Thymus (tissue), 11 donors: ENCODE data around the gene RASAL2. TPM values are rescaled to one million over a fixed set of nuclear protein-coding genes. Genes with fewer than 3 reads are reported as not detected.

Experiments used
- DNase-seq, 9 donors: peaks; one replicate each; pipeline ENCODE4 v3.0.0-alpha.2; 2013; ENCODE audit warnings: low spot score in 9 of 9, low read depth in 6 of 9, missing footprints in 1 of 9
- H3K27ac ChIP-seq, 2 donors: one replicate each; pipeline ENCODE4 v1.5.1; 2013; ENCODE audit warnings: control low read depth in 1 of 2, low read depth in 1 of 2, low read length in 1 of 2, mild to moderate bottlenecking in 1 of 2, moderate library complexity in 1 of 2
- H3K27me3 ChIP-seq, 2 donors: one replicate each; pipeline ENCODE4 v1.5.1; 2013; ENCODE audit warnings: low read length in 1 of 2; ENCODE audit not compliant: control insufficient read depth in 2 of 2, insufficient read depth in 1 of 2
- H3K36me3 ChIP-seq, 2 donors: one replicate each; pipeline ENCODE4 v1.5.1; 2013; ENCODE audit warnings: low read length in 1 of 2, mild to moderate bottlenecking in 1 of 2, moderate library complexity in 1 of 2; ENCODE audit not compliant: control insufficient read depth in 2 of 2, insufficient read depth in 2 of 2
- H3K4me1 ChIP-seq, 2 donors: one replicate each; pipeline ENCODE4 v1.5.1; 2013; ENCODE audit warnings: low read length in 2 of 2; ENCODE audit not compliant: control insufficient read depth in 2 of 2, insufficient read depth in 2 of 2
- H3K4me3 ChIP-seq, 2 donors: one replicate each; pipeline ENCODE4 v1.5.1; 2013; ENCODE audit warnings: low read length in 2 of 2, control low read depth in 1 of 2, mild to moderate bottlenecking in 1 of 2
- H3K9me3 ChIP-seq, 2 donors: one replicate each; pipeline ENCODE4 v1.5.1; 2013; ENCODE audit warnings: low read length in 1 of 2, mild to moderate bottlenecking in 1 of 2; ENCODE audit not compliant: control insufficient read depth in 2 of 2, insufficient read depth in 1 of 2
- WGBS: extraction: QIAGEN DNeasy Blood & Tissue Kit; methylation state at CpG from one replicate; pipeline ENCODE4 v1.1.7; 2013; 5-methylcytosine and 5-hydroxymethylcytosine counted together
- polyA plus RNA-seq: library from polyadenylated mRNA; stranded (reverse); fragments of 200-250 nt; gene quantifications from one replicate; pipeline ENCODE4 v1.2.3, GENCODE V29; 2013
- total RNA-seq: library from RNA; stranded (reverse); fragments of 120-200 nt; gene quantifications from one replicate; pipeline ENCODE4 v1.2.4, GENCODE V29; 2013
- donor health status: healthy.

Gene RASAL2
- total and polyA plus RNA-seq, 2 donors: 1.9 to 2.6 TPM

DNA sequence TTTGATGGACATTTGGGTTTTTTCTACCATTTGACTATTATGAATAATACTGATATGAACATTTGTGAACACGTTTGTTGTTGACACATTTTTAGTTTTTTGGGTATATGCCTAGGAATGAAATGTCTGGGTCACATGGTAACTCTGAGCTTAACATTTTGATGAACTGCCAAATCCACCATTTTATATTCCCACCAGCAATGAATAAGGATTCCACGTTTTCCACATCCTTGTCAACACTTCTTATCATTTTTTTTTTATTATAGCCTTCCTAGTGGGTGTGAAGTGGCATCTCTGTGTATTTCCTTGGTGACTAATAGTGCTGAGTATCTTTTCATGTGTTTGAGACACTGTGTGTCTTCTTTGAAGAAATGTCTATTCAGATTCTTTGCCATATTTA is 67.6 kb downstream of the RASAL2 start:
- Histone ChIP-seq H3K9me3 (no peaks in the 10 kb centered on the region), H3K36me3 (no peaks in the 10 kb centered on the region), H3K4me1 (no peaks in the 10 kb centered on the region), H3K4me3 (no peak overlapping the region), H3K27ac (no peak overlapping the region), H3K27me3 (no peaks in the 10 kb centered on the region)
- no peak for DNase-seq
- WGBS: 75% methylated on average over 2 of the region's 2 CpGs

DNA sequence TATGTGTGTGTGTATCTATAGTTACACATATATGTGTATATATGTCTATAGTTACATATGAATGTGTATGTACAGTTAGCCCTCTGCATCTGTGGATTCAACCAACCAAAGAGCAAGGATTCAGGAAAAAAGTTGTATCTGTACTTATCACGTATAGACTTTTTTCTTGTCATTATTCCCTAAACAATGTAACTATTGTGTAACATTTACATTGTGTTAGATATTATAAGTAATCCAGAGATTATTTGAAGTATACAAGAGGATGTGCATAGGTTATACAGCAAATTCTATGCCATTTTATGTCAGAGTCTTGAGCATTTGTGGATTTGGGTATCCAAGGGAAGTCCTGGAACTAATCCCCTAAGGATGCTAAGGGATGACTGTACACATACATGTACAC is 71.3 kb downstream of the RASAL2 start:
- no peaks in the 10 kb centered on the region for H3K36me3 ChIP-seq
- WGBS: 100% methylated on average over 1 of the region's 1 CpG

DNA sequence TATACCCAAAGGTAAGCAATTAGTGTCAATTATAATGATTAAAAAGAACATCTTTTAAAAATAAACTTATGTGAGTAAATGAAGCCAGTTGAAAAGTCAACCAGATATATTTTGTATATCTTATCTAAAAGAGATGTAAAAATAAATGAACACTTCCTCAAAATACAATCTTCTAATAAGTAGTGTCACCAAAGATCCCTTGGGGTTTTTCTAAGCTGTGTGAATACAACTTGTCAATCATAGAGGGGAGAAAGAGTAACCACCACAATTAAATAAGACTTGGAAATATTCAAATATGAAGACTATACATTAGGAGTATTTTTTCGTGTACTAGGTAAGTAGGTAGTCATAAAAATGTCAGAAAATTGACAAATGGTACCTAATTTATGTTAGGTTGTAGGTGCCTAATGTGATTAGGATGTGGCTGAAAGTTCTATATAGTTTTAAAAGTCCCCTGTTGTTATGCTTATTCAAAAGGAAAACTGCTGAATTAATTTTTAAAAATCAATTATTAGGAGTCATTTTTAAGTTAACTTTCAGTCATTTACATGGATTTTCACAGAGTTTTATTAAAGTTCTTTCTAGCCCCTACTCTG is 72.6 kb downstream of the RASAL2 start:
- H3K27me3 ChIP-seq: no peaks in the 10 kb centered on the region
- no peak for DNase-seq
- H3K4me1 ChIP-seq: no peaks in the 10 kb centered on the region
- WGBS: 12% methylated on average over 1 of the region's 1 CpG
- no peaks in the 10 kb centered on the region for H3K9me3 ChIP-seq
- H3K4me3 ChIP-seq: no peak overlapping the region
- H3K36me3 ChIP-seq: no peaks in the 10 kb centered on the region
- H3K27ac ChIP-seq: no peak overlapping the region

More for the DNA sequence above, 71.3 kb downstream of the RASAL2 start:
- Histone ChIP-seq H3K27ac (no peak overlapping the region), H3K27me3 (no peaks in the 10 kb centered on the region), H3K4me3 (no peak overlapping the region), H3K4me1 (no peaks in the 10 kb centered on the region), H3K9me3 (no peaks in the 10 kb centered on the region)
- no peak for DNase-seq

DNA sequence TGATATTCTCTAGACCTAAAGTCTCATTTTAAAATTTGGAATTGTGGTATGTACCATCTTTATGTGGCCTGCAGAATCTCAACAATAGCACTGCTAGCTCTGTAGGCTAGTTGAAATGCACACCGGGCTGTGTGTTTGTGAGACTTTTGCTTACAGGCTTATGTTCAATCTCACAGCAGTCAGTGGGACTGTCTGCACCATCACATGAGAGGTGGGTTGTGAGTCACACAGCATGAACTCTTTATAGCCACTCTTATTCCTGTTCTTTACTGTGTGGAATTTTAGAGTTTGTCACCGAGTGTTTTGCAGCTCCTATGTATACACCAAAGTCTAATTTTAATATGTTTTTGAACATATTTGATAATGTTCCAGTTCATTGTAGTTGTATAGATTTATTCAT is 74.6 kb downstream of the RASAL2 start:
- Histone ChIP-seq H3K27me3 (no peaks in the 10 kb centered on the region), H3K4me1 (no peaks in the 10 kb centered on the region), H3K27ac (no peak overlapping the region), H3K4me3 (no peak overlapping the region), H3K36me3 (no peaks in the 10 kb centered on the region), H3K9me3 (no peaks in the 10 kb centered on the region)
- WGBS: 95% methylated on average over 2 of the region's 2 CpGs
- no peak for DNase-seq

DNA sequence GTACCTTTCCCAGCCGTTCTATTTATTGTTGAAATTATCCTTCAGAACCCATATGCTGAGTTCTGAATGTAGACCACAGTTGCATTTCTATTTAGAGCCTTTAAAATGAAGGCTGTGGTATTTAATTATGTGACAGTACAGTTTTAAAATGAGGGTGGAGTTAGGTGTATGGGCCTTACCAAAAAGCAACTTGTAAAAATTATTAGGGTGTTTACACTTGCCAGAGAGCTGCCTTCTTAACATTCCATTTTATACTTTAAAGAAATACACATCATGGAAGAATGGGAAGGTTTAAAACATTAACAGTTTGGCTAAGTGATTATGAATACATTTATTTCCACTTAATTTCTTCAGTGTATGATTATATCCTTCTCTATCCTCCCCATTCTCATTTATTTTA is 75.7 kb downstream of the RASAL2 start:
- 84% methylated on average over 1 of the region's 1 CpG for WGBS
- Histone ChIP-seq H3K4me1 (no peaks in the 10 kb centered on the region), H3K9me3 (no peaks in the 10 kb centered on the region), H3K4me3 (no peak overlapping the region), H3K36me3 (no peaks in the 10 kb centered on the region), H3K27ac (no peak overlapping the region), H3K27me3 (no peaks in the 10 kb centered on the region)
- no peak for DNase-seq

DNA sequence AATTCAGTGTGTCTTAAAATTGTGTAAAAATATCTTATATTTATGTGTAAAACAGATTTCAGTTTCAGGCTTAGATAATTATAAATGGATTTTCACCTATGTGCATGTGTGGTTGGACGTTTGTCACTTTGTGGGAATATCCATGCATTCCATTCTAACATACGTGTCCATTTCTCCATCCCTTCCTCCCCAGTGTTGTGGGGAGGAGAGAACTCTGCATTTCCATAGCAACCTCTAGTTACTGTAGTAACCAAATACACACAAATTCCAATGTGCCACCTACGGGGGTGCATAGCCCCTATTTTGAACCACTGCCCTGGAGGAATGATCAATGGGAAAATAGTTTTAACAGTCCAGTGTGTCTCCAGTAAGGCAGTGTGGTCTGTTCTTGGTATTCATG is 79.0 kb downstream of the RASAL2 start:
- Histone ChIP-seq H3K27ac (no peak overlapping the region), H3K9me3 (no peaks in the 10 kb centered on the region), H3K36me3 (no peaks in the 10 kb centered on the region), H3K27me3 (no peaks in the 10 kb centered on the region), H3K4me1 (no peaks in the 10 kb centered on the region), H3K4me3 (no peak overlapping the region)
- DNase-seq: no peak
- 93% methylated on average over 3 of the region's 3 CpGs for WGBS

DNA sequence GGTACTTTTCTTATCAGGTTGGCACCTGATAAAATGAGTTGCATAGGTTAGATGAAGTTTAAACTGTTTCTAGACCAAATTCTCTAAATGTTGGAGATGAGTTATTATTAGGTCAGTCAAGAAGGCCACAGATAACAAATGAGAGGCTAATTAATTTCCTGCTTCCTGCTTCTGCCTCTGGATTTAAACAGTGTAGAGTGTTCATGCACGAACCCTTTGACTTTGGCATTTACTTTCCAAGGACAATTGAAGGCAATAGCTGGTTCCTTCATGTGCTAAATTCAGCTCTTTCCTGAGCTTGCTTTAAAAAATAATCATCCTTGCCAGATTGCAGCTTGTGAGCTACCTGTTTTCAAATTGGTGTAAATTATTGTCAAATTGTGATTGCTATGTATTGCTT is 80.6 kb downstream of the RASAL2 start:
- no peak overlapping the region for H3K27ac ChIP-seq
- 86% methylated on average over 1 of the region's 1 CpG for WGBS
- no peaks in the 10 kb centered on the region for H3K36me3 ChIP-seq
- no peaks in the 10 kb centered on the region for H3K4me1 ChIP-seq
- H3K4me3 ChIP-seq: no peak overlapping the region
- no peaks in the 10 kb centered on the region for H3K27me3 ChIP-seq
- no peaks in the 10 kb centered on the region for H3K9me3 ChIP-seq
- DNase-seq: no peak

DNA sequence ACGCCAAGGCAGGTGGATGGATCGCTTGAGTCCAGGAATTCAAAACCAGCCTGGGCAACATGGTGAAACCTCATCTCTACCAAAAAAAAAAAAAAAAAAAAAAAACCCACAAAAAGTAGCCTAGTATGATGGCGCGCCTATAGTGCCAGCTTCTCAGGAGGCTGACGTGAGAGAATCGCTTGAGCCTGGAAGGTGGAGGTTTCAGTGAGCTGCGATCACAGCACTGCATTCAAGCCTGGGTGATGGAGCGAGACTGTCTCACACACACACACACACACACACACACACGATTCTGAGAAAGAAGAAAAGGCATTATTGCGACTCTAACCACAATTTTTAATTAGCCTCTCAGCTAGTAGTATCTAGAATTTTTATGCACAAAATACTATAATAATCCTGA is 86.5 kb downstream of the RASAL2 start:
- no peaks in the 10 kb centered on the region for H3K36me3 ChIP-seq
- H3K4me3 ChIP-seq: no peak overlapping the region
- no peaks in the 10 kb centered on the region for H3K4me1 ChIP-seq
- WGBS: 93% methylated on average over 10 of the region's 10 CpGs
- H3K9me3 ChIP-seq: no peaks in the 10 kb centered on the region
- H3K27ac ChIP-seq: no peak overlapping the region
- no peaks in the 10 kb centered on the region for H3K27me3 ChIP-seq
- no peak for DNase-seq

DNA sequence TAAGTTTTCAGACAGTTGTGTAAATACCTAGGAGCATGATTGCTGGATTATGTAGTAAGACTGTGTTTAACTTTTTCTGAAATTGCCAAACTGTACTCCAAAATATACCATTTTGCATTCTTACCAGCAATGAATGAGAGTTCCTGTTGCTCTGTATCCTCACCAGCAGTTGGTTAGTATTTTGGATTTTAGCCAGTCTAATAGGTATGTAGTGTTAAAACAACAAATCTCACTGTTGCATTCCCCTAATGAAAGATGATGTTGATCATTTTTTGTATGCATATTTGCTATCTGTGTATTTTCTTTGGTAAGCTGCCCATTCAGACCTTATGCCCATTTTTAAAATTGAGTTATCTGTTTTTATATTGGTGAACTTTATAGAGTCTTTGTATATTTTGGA is 89.9 kb downstream of the RASAL2 start:
- DNase-seq: no peak
- no peaks in the 10 kb centered on the region for H3K36me3 ChIP-seq
- no peaks in the 10 kb centered on the region for H3K9me3 ChIP-seq
- no peaks in the 10 kb centered on the region for H3K4me1 ChIP-seq
- no peak overlapping the region for H3K4me3 ChIP-seq
- no peaks in the 10 kb centered on the region for H3K27me3 ChIP-seq
- no peak overlapping the region for H3K27ac ChIP-seq

DNA sequence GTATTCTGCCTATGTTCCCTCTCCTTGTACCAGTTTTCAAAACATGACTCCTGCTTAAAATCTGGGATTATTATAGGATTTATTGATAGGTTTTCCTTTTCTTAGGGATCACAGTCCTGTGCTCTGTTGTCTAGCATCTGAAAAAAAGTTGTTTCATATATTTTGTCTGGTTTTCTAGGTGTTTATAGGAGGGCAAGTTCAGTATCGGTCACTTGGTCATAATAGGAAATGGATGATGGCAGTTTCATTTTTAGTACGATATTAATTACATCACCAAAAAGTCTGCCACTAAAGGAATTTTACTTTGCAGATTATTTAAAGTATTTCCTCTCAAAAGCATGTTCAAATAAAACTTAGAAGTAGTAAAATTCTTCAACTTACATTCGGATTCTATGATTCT is 94.4 kb downstream of the RASAL2 start:
- Histone ChIP-seq H3K27me3 (no peaks in the 10 kb centered on the region), H3K9me3 (no peaks in the 10 kb centered on the region), H3K27ac (no peak overlapping the region), H3K36me3 (no peaks in the 10 kb centered on the region), H3K4me3 (no peak overlapping the region), H3K4me1 (no peaks in the 10 kb centered on the region)
- 89% methylated on average over 3 of the region's 3 CpGs for WGBS
- DNase-seq: no peak
